Upper lobe of left lung (tissue), 4 donors: Measurements from ENCODE around the gene NR0B2.

Experiments
- POLR2A ChIP-seq, 4 donors: fragments of 450-650 bp; IDR thresholded peaks; one replicate each; pipeline ENCODE4 v1.5.1; 2016 to 2017; ENCODE audit warnings: antibody characterized with exemption in 4 of 4, mild to moderate bottlenecking in 2 of 4
- POLR2AphosphoS5 ChIP-seq, 2 donors: sonication (generic); formaldehyde crosslinking; IDR thresholded peaks; one replicate each; pipeline ENCODE4 v1.5.1; 2017; ENCODE audit warnings: antibody characterized with exemption in 2 of 2
- TF ChIP-seq, protein P1 (sequence below), 6 experiments: fragments of 450-650 bp in 4 of 6; fragments of 200-600 bp in 2 of 6; sonication (generic) in 2 of 6; IDR thresholded peaks; one replicate each; pipeline ENCODE4 v1.5.1; 2016 to 2019; ENCODE audit warnings: antibody characterized with exemption in 6 of 6

DNA sequence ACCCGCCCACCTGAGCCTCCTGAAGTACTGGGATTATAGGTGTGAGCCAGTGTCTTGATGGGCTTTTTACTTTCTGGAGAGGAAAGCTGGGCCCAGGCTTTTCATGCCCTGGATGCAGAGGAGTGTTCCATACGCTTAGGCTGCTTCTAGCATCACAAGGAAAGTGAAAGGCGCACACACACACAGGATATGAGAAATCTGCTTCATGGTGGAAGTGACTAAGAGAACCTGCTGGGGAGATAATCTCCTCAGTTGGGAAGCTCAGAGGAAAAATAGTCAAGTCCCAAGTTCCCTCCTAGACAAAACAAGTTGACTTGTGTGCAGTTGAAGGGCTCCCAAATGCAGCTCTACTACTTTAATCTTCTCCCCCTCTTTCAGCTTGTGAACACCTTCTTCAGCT lies 9.9 kb upstream of the NR0B2 start:
- TF ChIP-seq, protein P1, sequence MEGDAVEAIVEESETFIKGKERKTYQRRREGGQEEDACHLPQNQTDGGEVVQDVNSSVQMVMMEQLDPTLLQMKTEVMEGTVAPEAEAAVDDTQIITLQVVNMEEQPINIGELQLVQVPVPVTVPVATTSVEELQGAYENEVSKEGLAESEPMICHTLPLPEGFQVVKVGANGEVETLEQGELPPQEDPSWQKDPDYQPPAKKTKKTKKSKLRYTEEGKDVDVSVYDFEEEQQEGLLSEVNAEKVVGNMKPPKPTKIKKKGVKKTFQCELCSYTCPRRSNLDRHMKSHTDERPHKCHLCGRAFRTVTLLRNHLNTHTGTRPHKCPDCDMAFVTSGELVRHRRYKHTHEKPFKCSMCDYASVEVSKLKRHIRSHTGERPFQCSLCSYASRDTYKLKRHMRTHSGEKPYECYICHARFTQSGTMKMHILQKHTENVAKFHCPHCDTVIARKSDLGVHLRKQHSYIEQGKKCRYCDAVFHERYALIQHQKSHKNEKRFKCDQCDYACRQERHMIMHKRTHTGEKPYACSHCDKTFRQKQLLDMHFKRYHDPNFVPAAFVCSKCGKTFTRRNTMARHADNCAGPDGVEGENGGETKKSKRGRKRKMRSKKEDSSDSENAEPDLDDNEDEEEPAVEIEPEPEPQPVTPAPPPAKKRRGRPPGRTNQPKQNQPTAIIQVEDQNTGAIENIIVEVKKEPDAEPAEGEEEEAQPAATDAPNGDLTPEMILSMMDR (IDR thresholded peaks at IDR 0.05) = no peak
- TF ChIP-seq POLR2A (IDR thresholded peaks at IDR 0.05) (no peak), POLR2AphosphoS5 (IDR thresholded peaks at IDR 0.05) (no peak)
